ENCODE results near the gene FAU.

FAU gene

DNA sequence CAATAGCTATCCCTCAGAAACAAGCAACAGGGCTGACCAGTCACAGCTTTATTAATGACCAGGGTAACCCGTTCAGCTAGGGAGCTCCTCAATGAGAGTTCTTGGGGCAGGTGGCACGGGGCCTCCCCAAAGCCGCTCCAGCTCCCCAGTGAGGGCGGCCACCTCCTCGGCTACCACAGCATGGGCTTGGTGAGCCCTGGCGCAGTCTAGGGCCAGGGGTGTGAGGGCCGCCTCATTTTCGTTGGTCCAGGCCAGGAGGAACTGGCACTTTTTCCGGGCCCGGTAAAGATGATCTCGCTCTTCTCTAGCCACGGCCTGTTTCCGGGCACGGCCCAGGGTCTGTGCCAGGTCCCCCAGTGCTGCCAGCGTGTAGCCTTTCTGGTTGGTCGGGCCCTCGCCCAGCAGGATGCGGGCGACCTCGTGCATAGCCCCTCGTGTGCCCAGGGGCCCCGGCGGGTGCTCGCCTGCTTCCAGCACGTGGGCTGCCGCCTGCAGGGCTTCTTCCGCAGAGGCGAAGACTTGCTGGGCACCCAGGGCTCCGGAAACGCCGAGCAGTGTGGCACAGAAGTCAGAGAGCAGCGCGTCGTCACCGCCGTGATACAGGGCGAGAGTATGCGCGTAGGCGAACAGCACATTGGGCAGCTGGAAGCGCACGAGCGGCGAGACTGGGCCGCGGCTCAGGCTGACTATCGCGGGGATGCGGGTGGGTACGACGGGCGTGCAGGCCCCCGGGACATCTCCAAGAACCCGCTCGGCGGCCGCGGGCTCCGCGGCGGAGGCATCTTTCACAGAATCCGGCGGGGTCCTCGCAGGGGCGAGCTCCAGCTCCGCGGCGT is 5.3 kb downstream of the FAU start:
- no peaks in the 10 kb centered on the region for H3K9me3 ChIP-seq
- H3K4me1 ChIP-seq: peaks cover 13 to 50% (median 46%) of the 10 kb centered on the region in 4 donors
- peak in 1 of 2 donors; percentile 69 for DNase-seq
- peaks cover 18 to 53% (median 38%) of the 10 kb centered on the region in 3 donors for H3K36me3 ChIP-seq
- peak overlapping the region; percentile 61 to 81 for H3K4me3 ChIP-seq
- no peaks in the 10 kb centered on the region for H3K27me3 ChIP-seq
- intact Hi-C loops (cut with DNase I; ENCODE audit: low total_unique reads): loop anchor here (5.0 to 10.0 kb wide), 2 partner anchors 104 to 192 kb away; partner anchors contain the start of genes ARL2 and PPP2R5B
- H3K27ac ChIP-seq: peak overlapping the region; percentile 76 to 85
- TF ChIP-seq, protein P1, sequence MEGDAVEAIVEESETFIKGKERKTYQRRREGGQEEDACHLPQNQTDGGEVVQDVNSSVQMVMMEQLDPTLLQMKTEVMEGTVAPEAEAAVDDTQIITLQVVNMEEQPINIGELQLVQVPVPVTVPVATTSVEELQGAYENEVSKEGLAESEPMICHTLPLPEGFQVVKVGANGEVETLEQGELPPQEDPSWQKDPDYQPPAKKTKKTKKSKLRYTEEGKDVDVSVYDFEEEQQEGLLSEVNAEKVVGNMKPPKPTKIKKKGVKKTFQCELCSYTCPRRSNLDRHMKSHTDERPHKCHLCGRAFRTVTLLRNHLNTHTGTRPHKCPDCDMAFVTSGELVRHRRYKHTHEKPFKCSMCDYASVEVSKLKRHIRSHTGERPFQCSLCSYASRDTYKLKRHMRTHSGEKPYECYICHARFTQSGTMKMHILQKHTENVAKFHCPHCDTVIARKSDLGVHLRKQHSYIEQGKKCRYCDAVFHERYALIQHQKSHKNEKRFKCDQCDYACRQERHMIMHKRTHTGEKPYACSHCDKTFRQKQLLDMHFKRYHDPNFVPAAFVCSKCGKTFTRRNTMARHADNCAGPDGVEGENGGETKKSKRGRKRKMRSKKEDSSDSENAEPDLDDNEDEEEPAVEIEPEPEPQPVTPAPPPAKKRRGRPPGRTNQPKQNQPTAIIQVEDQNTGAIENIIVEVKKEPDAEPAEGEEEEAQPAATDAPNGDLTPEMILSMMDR (IDR thresholded peaks at IDR 0.05): no peak

DNA sequence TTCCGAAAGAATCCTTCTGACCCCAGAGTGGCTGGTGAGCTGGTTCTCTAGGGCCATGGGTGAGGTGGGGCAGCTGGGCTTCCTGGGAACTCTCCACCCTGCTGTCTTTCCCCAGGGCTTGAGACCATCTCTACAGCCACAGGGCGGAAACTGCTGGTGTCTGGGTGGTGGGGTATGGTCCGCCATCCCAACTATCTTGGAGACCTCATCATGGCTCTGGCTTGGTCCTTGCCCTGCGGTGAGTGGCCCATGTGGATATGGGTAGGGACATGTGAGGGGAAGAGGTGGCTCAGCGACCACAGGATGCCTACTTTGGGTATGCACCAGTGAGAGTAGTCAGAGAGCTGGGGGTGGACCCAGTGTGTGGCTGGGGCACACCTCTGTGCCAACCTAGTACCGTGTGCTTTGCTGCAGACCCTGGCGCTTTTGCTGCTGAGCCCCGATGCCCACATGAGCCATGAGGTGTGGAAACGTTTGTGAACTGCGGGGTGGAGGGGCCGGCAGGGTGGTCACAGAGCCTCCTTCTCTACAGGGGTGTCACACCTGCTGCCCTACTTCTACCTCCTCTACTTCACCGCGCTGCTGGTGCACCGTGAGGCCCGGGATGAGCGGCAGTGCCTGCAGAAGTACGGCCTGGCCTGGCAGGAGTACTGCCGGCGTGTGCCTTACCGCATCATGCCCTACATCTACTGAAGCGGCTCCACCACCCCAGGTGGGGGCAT is 6.4 kb downstream of the FAU start:
- H3K36me3 ChIP-seq: peaks cover 14 to 45% (median 31%) of the 10 kb centered on the region in 3 donors
- peaks cover 10 to 50% (median 46%) of the 10 kb centered on the region in 4 donors for H3K4me1 ChIP-seq
- H3K9me3 ChIP-seq: no peaks in the 10 kb centered on the region
- H3K27ac ChIP-seq: no peak overlapping the region
- intact Hi-C loops (cut with DNase I; ENCODE audit: low total_unique reads): loop anchor here (5.0 to 10.0 kb wide), 2 partner anchors 103 to 191 kb away; partner anchors contain the start of genes ARL2 and PPP2R5B
- no peak for DNase-seq
- H3K27me3 ChIP-seq: no peaks in the 10 kb centered on the region
- H3K4me3 ChIP-seq: no peak overlapping the region
- TF ChIP-seq, protein P1 (IDR thresholded peaks at IDR 0.05): no peak

- H3K36me3 ChIP-seq: peaks cover 7 to 39% (median 24%) of the 10 kb centered on the region in 3 donors
- H3K4me1 ChIP-seq: peaks cover 10 to 52% (median 48%) of the 10 kb centered on the region in 4 donors
- TF ChIP-seq, protein P1 (IDR thresholded peaks at IDR 0.05): no peak
- H3K27me3 ChIP-seq: no peaks in the 10 kb centered on the region
- H3K4me3 ChIP-seq: no peak overlapping the region
- DNase-seq: no peak
- no peak overlapping the region for H3K27ac ChIP-seq
- H3K9me3 ChIP-seq: no peaks in the 10 kb centered on the region
- intact Hi-C loops (cut with DNase I; ENCODE audit: low total_unique reads): loop anchor here (5.0 to 10.0 kb wide), 2 partner anchors 102 to 190 kb away; partner anchors contain the start of genes ARL2 and PPP2R5B
Observed at GRCh38 chr11:65114538-65115171, 7.3 kb downstream of the FAU start.

DNA sequence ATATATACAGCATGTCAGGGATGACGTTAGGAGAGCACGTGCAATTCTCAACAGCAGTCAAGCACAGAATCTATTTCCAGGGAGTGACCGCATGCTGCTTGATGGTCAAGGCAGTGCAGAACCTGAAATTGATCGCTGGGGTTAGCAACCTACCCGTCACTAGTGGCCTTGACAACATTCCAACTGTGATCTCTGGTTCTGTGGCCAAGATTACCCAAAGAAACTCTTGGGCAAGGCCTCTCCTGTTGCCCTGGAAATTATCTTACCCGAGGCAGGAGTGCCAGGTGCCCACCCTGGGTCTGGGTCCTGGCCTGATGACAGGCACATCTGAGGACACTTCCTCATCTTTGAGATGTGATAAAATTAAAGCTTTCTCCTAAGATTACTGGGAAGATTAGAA is 8.1 kb downstream of the FAU start:
- intact Hi-C loops (cut with DNase I; ENCODE audit: low total_unique reads): loop anchor here (10.0 kb wide), 1 partner anchor 189 kb away; the partner anchor contains the start of gene PPP2R5B
- H3K27ac ChIP-seq: no peak overlapping the region
- no peaks in the 10 kb centered on the region for H3K27me3 ChIP-seq
- peaks cover 7 to 39% (median 24%) of the 10 kb centered on the region in 3 donors for H3K36me3 ChIP-seq
- TF ChIP-seq, protein P1 (IDR thresholded peaks at IDR 0.05): no peak
- no peak for DNase-seq
- peaks cover 10 to 52% (median 48%) of the 10 kb centered on the region in 4 donors for H3K4me1 ChIP-seq
- H3K9me3 ChIP-seq: no peaks in the 10 kb centered on the region
- H3K4me3 ChIP-seq: no peak overlapping the region

GRCh38 chr11:65113361-65113756 is 8.6 kb downstream of the FAU start:
- peaks cover 10 to 52% (median 48%) of the 10 kb centered on the region in 4 donors for H3K4me1 ChIP-seq
- TF ChIP-seq, protein P1 (IDR thresholded peaks at IDR 0.05): no peak
- peaks cover 8 to 39% (median 24%) of the 10 kb centered on the region in 3 donors for H3K36me3 ChIP-seq
- intact Hi-C loops (cut with DNase I; ENCODE audit: low total_unique reads): loop anchor here (10.0 kb wide), 1 partner anchor 189 kb away; the partner anchor contains the start of gene PPP2R5B
- H3K4me3 ChIP-seq: peak overlapping the region in 1 of 2 donors; percentile 59
- H3K27me3 ChIP-seq: no peaks in the 10 kb centered on the region
- H3K27ac ChIP-seq: peak overlapping the region in 1 of 2 donors; percentile 49
- no peaks in the 10 kb centered on the region for H3K9me3 ChIP-seq
- DNase-seq: no peak
